Heart right ventricle (tissue), 16 donors: Measurements from ENCODE around the gene BMPR2. TPM values are rescaled to one million over a fixed set of nuclear protein-coding genes. Genes with fewer than 3 reads are reported as not detected.

Source experiments
- ATAC-seq, 8 donors: fragments of 200-7000 bp; cut with Tn5 transposase; one replicate each; pipeline ENCODE4 v1.9.1; 2020; ENCODE audit warnings: mild to moderate bottlenecking in 8 of 8, moderate library complexity in 8 of 8, moderate number of reproducible peaks in 1 of 8
- DNase-seq, 2 donors: peaks; one replicate each; pipeline ENCODE4 v3.0.0-alpha.2; 2020
- H3K27ac ChIP-seq, 10 donors: fragments of 200-600 bp; sonication (generic) in 2 of 10; one replicate each; pipeline versions ENCODE4 v1.5.0 to v1.8.0; 2020 to 2022; ENCODE audit warnings: mild to moderate bottlenecking in 3 of 10
- H3K27me3 ChIP-seq, 7 donors: fragments of 200-600 bp; one replicate each; pipeline ENCODE4 v1.8.0; 2021 to 2022; ENCODE audit warnings: mild to moderate bottlenecking in 2 of 7
- H3K36me3 ChIP-seq, 9 donors: fragments of 200-600 bp; sonication (generic) in 1 of 9; one replicate each; pipeline versions ENCODE4 v1.5.0 to v1.8.0; 2020 to 2022; ENCODE audit warnings: mild to moderate bottlenecking in 2 of 9
- H3K4me1 ChIP-seq, 9 donors: fragments of 200-600 bp; sonication (generic) in 1 of 9; one replicate each; pipeline versions ENCODE4 v1.5.0 to v1.8.0; 2020 to 2022; ENCODE audit warnings: mild to moderate bottlenecking in 4 of 9
- H3K4me3 ChIP-seq, 10 donors: fragments of 200-600 bp; sonication (generic) in 2 of 10; one replicate each; pipeline versions ENCODE4 v1.5.0 to v1.8.0; 2020 to 2022; ENCODE audit warnings: mild to moderate bottlenecking in 7 of 10, moderate library complexity in 2 of 10
- H3K9me3 ChIP-seq, 11 donors: fragments of 200-600 bp in 10 of 11; sonication (generic) in 2 of 11; one replicate each; pipeline versions ENCODE4 v1.5.0 to v1.8.0; 2013 to 2022; ENCODE audit warnings: mild to moderate bottlenecking in 2 of 11, control low read depth in 1 of 11, moderate library complexity in 1 of 11
- WGBS, 2 donors: extraction: QIAGEN DNeasy Blood & Tissue Kit; methylation state at CpG; one replicate each; pipeline ENCODE4 v1.1.7; 2013; ENCODE audit warnings: inconsistent platforms in 1 of 2; 5-methylcytosine and 5-hydroxymethylcytosine counted together
- intact Hi-C, 10 donors: fragments of 100-400 bp; cut with DNase I; formaldehyde crosslinking; loops; one replicate each; pipeline versions ENCODE4 v1.11.1 to v1.14.2; 2022
- polyA plus RNA-seq, 2 donors: library from polyadenylated mRNA; stranded (reverse); fragments of 200-250 nt; gene quantifications; one replicate each; pipeline ENCODE4 v1.2.3, GENCODE V29; 2013
- total RNA-seq, 10 donors: library from RNA; stranded (reverse); fragmentation: NEBNext Ultra II Directional in 3 of 10; extraction: Animal tissue kit (Norgen Biotek cat#: 25700) in 3 of 10; gene quantifications; one replicate each; pipeline versions ENCODE4 v1.2.1 to v1.2.4, GENCODE V29; 2021 to 2023
- TF ChIP-seq, protein P1 (sequence below), 9 donors: fragments of 200-600 bp; sonication (generic) in 2 of 9; IDR thresholded peaks; one replicate each; pipeline versions ENCODE4 v1.5.0 to v1.8.0; 2021 to 2022; ENCODE audit warnings: antibody characterized with exemption in 9 of 9, mild to moderate bottlenecking in 5 of 9, moderate library complexity in 1 of 9
- donor health status: Arrhythmogenic right ventricular cardiomyopathy.
- donor health status: ischemic (EF 13 %, LVEDD 7.1; RV severe dilation, severe dysfunction).
- donor health status: healthy with polysubstance abuse.
- donor health status: DM: no; HTN: yes; CAD: no.
- donor health status: DM: no; HTN: no; CAD: no.
- donor health status: ischemic (EF 25% LVEDD 6.9; RV normal size, moderate dysfunction).
- donor health status: ischemic (EF 25% LVEDD 5.7; RV mildly dilated, moderate dysfunction).
- donor health status: healthy.
- donor health status: DM: yes; HTN: yes; CAD: no.
- donor health status: Ischemic cardiomyopathy.
- donor health status: ischemic (EF 35%, LVEDD 5.7; RV mildly dilated, moderate dysfunction).
- donor health status: nonischemic (EF 11% LVEDD 7.7; RV severe dilation, severe dysfunction).
- donor health status: DM: yes; HTN: yes; CAD: no.
- donor health status: PGD.
- donor health status: ischemic (EF 29% LVEDD 5.4; RV normal size, mild dysfunction).
- donor health status: nonischemic (EF 23%, LVEDD 6.1; RV moderate dilation, normal function).

Gene BMPR2
- total and polyA plus RNA-seq, 12 donors: 10.2 to 89.4 (median 67.2) TPM

DNA sequence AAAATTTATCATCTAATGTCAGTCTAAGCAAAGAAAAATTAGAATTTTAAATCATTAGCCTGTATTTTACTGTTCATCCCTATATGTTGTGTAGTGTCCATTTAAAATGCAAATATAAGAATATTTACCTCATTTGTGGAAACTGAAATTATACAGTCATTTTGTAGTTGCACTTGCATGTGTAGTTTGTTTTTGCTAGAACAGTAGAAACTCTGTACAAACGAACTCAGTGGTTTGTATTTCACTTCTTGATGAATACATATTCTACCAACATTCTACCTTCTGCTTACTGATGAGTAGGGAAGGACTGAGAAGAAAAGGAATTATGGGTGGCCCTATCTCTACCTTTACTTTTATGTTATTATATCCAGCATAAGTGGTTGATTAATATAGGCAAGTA, 29.7 kb downstream of the BMPR2 start:
- WGBS, 2 donors: 69 to 74% methylated on average over 1 of the region's 1 CpG
- Histone ChIP-seq H3K9me3 (no peaks in the 10 kb centered on the region), H3K4me3 (no peak overlapping the region), H3K27ac (no peak overlapping the region), H3K27me3 (no peaks in the 10 kb centered on the region), H3K36me3 (peaks cover 0 to 3% (median 0%) of the 10 kb centered on the region in 9 donors), H3K4me1 (peaks cover 0 to 62% (median 24%) of the 10 kb centered on the region in 9 donors)
- intact Hi-C loops: no loop called here
- TF ChIP-seq, protein P1, sequence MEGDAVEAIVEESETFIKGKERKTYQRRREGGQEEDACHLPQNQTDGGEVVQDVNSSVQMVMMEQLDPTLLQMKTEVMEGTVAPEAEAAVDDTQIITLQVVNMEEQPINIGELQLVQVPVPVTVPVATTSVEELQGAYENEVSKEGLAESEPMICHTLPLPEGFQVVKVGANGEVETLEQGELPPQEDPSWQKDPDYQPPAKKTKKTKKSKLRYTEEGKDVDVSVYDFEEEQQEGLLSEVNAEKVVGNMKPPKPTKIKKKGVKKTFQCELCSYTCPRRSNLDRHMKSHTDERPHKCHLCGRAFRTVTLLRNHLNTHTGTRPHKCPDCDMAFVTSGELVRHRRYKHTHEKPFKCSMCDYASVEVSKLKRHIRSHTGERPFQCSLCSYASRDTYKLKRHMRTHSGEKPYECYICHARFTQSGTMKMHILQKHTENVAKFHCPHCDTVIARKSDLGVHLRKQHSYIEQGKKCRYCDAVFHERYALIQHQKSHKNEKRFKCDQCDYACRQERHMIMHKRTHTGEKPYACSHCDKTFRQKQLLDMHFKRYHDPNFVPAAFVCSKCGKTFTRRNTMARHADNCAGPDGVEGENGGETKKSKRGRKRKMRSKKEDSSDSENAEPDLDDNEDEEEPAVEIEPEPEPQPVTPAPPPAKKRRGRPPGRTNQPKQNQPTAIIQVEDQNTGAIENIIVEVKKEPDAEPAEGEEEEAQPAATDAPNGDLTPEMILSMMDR (IDR thresholded peaks at IDR 0.05): no peak
- no peak for ATAC-seq
- no peak for DNase-seq

GRCh38 chr2:202406445-202406978, 30.4 kb downstream of the BMPR2 start:
- WGBS, 2 donors: 92 to 97% methylated on average over 2 of the region's 2 CpGs
- TF ChIP-seq, protein P1 (IDR thresholded peaks at IDR 0.05): no peak
- H3K27me3 ChIP-seq: no peaks in the 10 kb centered on the region
- H3K4me1 ChIP-seq: peaks cover 0 to 65% (median 22%) of the 10 kb centered on the region in 9 donors
- H3K27ac ChIP-seq: no peak overlapping the region
- peaks cover 0 to 3% (median 0%) of the 10 kb centered on the region in 9 donors for H3K36me3 ChIP-seq
- DNase-seq (no peak), ATAC-seq (peak in 1 of 8 donors; percentile 31)
- intact Hi-C loops: no loop called here
- no peaks in the 10 kb centered on the region for H3K9me3 ChIP-seq
- H3K4me3 ChIP-seq: no peak overlapping the region

GRCh38 chr2:202408546-202409140, 32.5 kb downstream of the BMPR2 start:
- 73 to 80% methylated on average over 6 of the region's 6 CpGs for WGBS, 2 donors

GRCh38 chr2:202410092-202410491, 34.0 kb downstream of the BMPR2 start:
- H3K9me3 ChIP-seq: peaks cover 0 to 4% (median 0%) of the 10 kb centered on the region in 11 donors
- WGBS, 2 donors: 98 to 99% methylated on average over 5 of the region's 5 CpGs
- peaks cover 0 to 70% (median 29%) of the 10 kb centered on the region in 9 donors for H3K4me1 ChIP-seq
- intact Hi-C loops: no loop called here
- no peak overlapping the region for H3K27ac ChIP-seq
- no peaks in the 10 kb centered on the region for H3K27me3 ChIP-seq
- H3K36me3 ChIP-seq: no peaks in the 10 kb centered on the region
- no peak overlapping the region for H3K4me3 ChIP-seq
- ATAC-seq: no peak
- no peak for DNase-seq
- TF ChIP-seq, protein P1 (IDR thresholded peaks at IDR 0.05): no peak

More at GRCh38 chr2:202408546-202409140, 32.5 kb downstream of the BMPR2 start:
- Histone ChIP-seq H3K9me3 (peaks cover 0 to 4% (median 0%) of the 10 kb centered on the region in 11 donors), H3K4me1 (peaks cover 0 to 66% (median 20%) of the 10 kb centered on the region in 9 donors), H3K4me3 (no peak overlapping the region), H3K27me3 (no peaks in the 10 kb centered on the region), H3K36me3 (peaks cover 0 to 1% (median 0%) of the 10 kb centered on the region in 9 donors), H3K27ac (peak overlapping the region in 3 of 10 donors; percentile 0 to 38 (median 24))
- TF ChIP-seq, protein P1 (IDR thresholded peaks at IDR 0.05): no peak
- DNase-seq (no peak), ATAC-seq (peak in 4 of 8 donors; percentile 27 to 45 (median 39))
- intact Hi-C loops: no loop called here
